Heart right ventricle (tissue), 16 donors: ENCODE results near the gene BCAS4. TPM values are rescaled to one million over a fixed set of nuclear protein-coding genes. Genes with fewer than 3 reads are reported as not detected.
"Not testable (repeated sequence)": the region's sequence is repeated elsewhere in the genome, so short reads cannot be mapped to it uniquely, and the experiment has no call there.

ENCODE experiments used
- ATAC-seq, 8 donors: fragments of 200-7000 bp; cut with Tn5 transposase; one replicate each; pipeline ENCODE4 v1.9.1; 2020; ENCODE audit warnings: mild to moderate bottlenecking in 8 of 8, moderate library complexity in 8 of 8, moderate number of reproducible peaks in 1 of 8
- DNase-seq, 2 donors: peaks; one replicate each; pipeline ENCODE4 v3.0.0-alpha.2; 2020
- H3K27ac ChIP-seq, 10 donors: fragments of 200-600 bp; sonication (generic) in 2 of 10; one replicate each; pipeline versions ENCODE4 v1.5.0 to v1.8.0; 2020 to 2022; ENCODE audit warnings: mild to moderate bottlenecking in 3 of 10
- H3K27me3 ChIP-seq, 7 donors: fragments of 200-600 bp; one replicate each; pipeline ENCODE4 v1.8.0; 2021 to 2022; ENCODE audit warnings: mild to moderate bottlenecking in 2 of 7
- H3K36me3 ChIP-seq, 9 donors: fragments of 200-600 bp; sonication (generic) in 1 of 9; one replicate each; pipeline versions ENCODE4 v1.5.0 to v1.8.0; 2020 to 2022; ENCODE audit warnings: mild to moderate bottlenecking in 2 of 9
- H3K4me1 ChIP-seq, 9 donors: fragments of 200-600 bp; sonication (generic) in 1 of 9; one replicate each; pipeline versions ENCODE4 v1.5.0 to v1.8.0; 2020 to 2022; ENCODE audit warnings: mild to moderate bottlenecking in 4 of 9
- H3K4me3 ChIP-seq, 10 donors: fragments of 200-600 bp; sonication (generic) in 2 of 10; one replicate each; pipeline versions ENCODE4 v1.5.0 to v1.8.0; 2020 to 2022; ENCODE audit warnings: mild to moderate bottlenecking in 7 of 10, moderate library complexity in 2 of 10
- H3K9me3 ChIP-seq, 11 donors: fragments of 200-600 bp in 10 of 11; sonication (generic) in 2 of 11; one replicate each; pipeline versions ENCODE4 v1.5.0 to v1.8.0; 2013 to 2022; ENCODE audit warnings: mild to moderate bottlenecking in 2 of 11, control low read depth in 1 of 11, moderate library complexity in 1 of 11
- CTCF ChIP-seq, 9 donors: fragments of 200-600 bp; sonication (generic) in 2 of 9; IDR thresholded peaks; one replicate each; pipeline versions ENCODE4 v1.5.0 to v1.8.0; 2021 to 2022; ENCODE audit warnings: antibody characterized with exemption in 9 of 9, mild to moderate bottlenecking in 5 of 9, moderate library complexity in 1 of 9
- WGBS, 2 donors: extraction: QIAGEN DNeasy Blood & Tissue Kit; methylation state at CpG; one replicate each; pipeline ENCODE4 v1.1.7; 2013; ENCODE audit warnings: inconsistent platforms in 1 of 2; 5-methylcytosine and 5-hydroxymethylcytosine counted together
- intact Hi-C, 10 donors: fragments of 100-400 bp; cut with DNase I; formaldehyde crosslinking; loops; one replicate each; pipeline versions ENCODE4 v1.11.1 to v1.14.2; 2022
- polyA plus RNA-seq, 2 donors: library from polyadenylated mRNA; stranded (reverse); fragments of 200-250 nt; gene quantifications; one replicate each; pipeline ENCODE4 v1.2.3, GENCODE V29; 2013
- total RNA-seq, 10 donors: library from RNA; stranded (reverse); fragmentation: NEBNext Ultra II Directional in 3 of 10; extraction: Animal tissue kit (Norgen Biotek cat#: 25700) in 3 of 10; gene quantifications; one replicate each; pipeline versions ENCODE4 v1.2.1 to v1.2.4, GENCODE V29; 2021 to 2023
- donor health status: Arrhythmogenic right ventricular cardiomyopathy.
- donor health status: ischemic (EF 13 %, LVEDD 7.1; RV severe dilation, severe dysfunction).
- donor health status: healthy with polysubstance abuse.
- donor health status: DM: no; HTN: yes; CAD: no.
- donor health status: DM: no; HTN: no; CAD: no.
- donor health status: ischemic (EF 25% LVEDD 6.9; RV normal size, moderate dysfunction).
- donor health status: ischemic (EF 25% LVEDD 5.7; RV mildly dilated, moderate dysfunction).
- donor health status: healthy.
- donor health status: DM: yes; HTN: yes; CAD: no.
- donor health status: Ischemic cardiomyopathy.
- donor health status: ischemic (EF 35%, LVEDD 5.7; RV mildly dilated, moderate dysfunction).
- donor health status: nonischemic (EF 11% LVEDD 7.7; RV severe dilation, severe dysfunction).
- donor health status: DM: yes; HTN: yes; CAD: no.
- donor health status: PGD.
- donor health status: ischemic (EF 29% LVEDD 5.4; RV normal size, mild dysfunction).
- donor health status: nonischemic (EF 23%, LVEDD 6.1; RV moderate dilation, normal function).

Gene BCAS4
- total and polyA plus RNA-seq, 12 donors = 0.54 to 3.6 (median 2.2) TPM

DNA sequence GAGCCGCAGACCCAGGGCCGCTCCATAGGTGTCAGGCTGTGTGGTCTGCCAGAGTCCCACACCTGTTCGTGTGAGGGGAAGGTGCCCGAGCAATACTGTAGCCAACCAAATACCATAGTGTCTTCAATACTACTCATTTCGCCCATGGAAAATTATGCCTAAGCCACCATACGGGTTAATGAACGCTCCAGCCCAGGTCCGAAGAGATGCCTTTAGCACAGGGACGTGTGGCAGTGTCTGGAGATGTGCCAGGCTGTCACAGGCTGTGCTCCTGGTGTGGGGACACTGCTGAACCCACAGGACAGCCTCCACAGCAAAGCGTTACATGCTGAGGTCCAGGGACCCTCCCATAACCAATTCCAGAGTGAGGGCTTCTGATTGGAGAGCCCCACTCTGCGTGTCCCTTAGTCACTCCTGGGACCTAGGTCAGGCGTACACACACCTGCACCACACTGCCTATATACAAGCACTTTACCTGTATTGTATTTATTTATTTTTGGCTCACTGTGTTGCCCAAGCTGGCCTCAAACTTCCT, 25.2 kb upstream of the BCAS4 start:
- not testable (repeated sequence) for H3K9me3 ChIP-seq, H3K4me1 ChIP-seq, H3K27ac ChIP-seq, DNase-seq, H3K36me3 ChIP-seq, H3K27me3 ChIP-seq, H3K4me3 ChIP-seq
- intact Hi-C loops = loop anchor here in 1 of 10 donors (2.0 kb wide), 1 partner anchor 129 kb away; no protein-coding TSS in a partner anchor
- 79 to 80% methylated on average over 8 to 10 of the region's 12 CpGs for WGBS, 2 donors
- ATAC-seq = peak in 1 of 8 donors; percentile 41

GRCh38 chr20:50771419-50772080, 23.3 kb upstream of the BCAS4 start:
- intact Hi-C loops, DNase-seq, H3K27ac ChIP-seq, H3K4me1 ChIP-seq, H3K27me3 ChIP-seq, H3K9me3 ChIP-seq, H3K4me3 ChIP-seq, H3K36me3 ChIP-seq, ATAC-seq: not testable (repeated sequence)
- 88 to 90% methylated on average over 3 to 4 of the region's 8 CpGs for WGBS, 2 donors

DNA sequence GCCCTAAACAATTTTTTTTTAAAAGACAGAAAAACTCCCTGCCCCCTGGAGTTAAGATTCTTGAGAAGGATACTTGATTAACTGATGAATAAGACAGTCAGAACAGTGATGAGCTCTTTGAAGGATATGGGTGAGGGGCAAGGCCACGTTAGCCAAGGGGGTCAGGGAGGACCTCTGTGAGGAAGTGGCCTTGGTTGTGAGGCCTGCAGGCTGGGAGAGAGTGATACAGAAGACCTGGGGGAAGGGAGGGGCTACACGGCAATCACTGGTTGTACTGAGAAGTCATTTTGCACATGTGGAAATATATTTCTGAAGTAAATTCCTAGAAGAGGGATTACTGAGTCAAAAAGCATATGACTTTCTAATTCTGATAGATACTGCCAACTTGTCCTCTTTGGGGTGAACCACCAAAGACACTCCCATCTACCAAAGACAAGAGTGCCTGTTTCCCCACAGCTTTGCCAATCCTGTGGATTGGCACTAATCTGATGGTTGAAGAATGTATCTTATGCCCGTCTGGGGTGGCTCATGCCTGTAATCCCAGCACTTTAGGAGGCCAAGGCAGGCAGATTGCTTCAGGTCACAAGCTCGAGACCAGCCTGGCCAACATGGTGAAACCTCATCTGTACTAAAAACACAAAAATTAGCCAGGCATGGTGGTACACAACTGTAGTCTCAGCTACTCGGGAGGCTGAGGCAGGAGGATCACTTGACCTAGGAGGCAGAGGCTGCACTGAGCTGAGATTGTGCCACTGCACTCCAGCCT, 22.3 kb upstream of the BCAS4 start:
- intact Hi-C loops = no loop called here
- ATAC-seq (no peak), DNase-seq (no peak)
- 73 to 78% methylated on average over 5 of the region's 5 CpGs for WGBS, 2 donors
- no peaks in the 10 kb centered on the region for H3K36me3 ChIP-seq
- peaks cover 0 to 6% (median 0%) of the 10 kb centered on the region in 7 donors for H3K27me3 ChIP-seq
- H3K27ac ChIP-seq = no peak overlapping the region
- no peak for TF ChIP-seq CTCF (IDR thresholded peaks at IDR 0.05)
- H3K9me3 ChIP-seq = no peaks in the 10 kb centered on the region
- no peaks in the 10 kb centered on the region for H3K4me1 ChIP-seq
- H3K4me3 ChIP-seq = no peak overlapping the region

GRCh38 chr20:50774515-50774914, 20.3 kb upstream of the BCAS4 start:
- WGBS, 2 donors = 80 to 83% methylated on average over 3 of the region's 3 CpGs
- H3K9me3 ChIP-seq = no peaks in the 10 kb centered on the region
- no peaks in the 10 kb centered on the region for H3K4me1 ChIP-seq
- H3K27me3 ChIP-seq = peaks cover 0 to 6% (median 0%) of the 10 kb centered on the region in 7 donors
- intact Hi-C loops = no loop called here
- no peak for DNase-seq
- H3K27ac ChIP-seq = no peak overlapping the region
- ATAC-seq = no peak
- H3K36me3 ChIP-seq = no peaks in the 10 kb centered on the region
- no peak overlapping the region for H3K4me3 ChIP-seq
- TF ChIP-seq CTCF (IDR thresholded peaks at IDR 0.05) = no peak

- Histone ChIP-seq H3K36me3 (no peaks in the 10 kb centered on the region), H3K4me3 (no peak overlapping the region), H3K4me1 (no peaks in the 10 kb centered on the region), H3K27me3 (peaks cover 0 to 7% (median 4%) of the 10 kb centered on the region in 7 donors), H3K9me3 (no peaks in the 10 kb centered on the region), H3K27ac (no peak overlapping the region)
- WGBS, 2 donors = 69 to 70% methylated on average over 8 of the region's 8 CpGs
- ATAC-seq (no peak), DNase-seq (no peak)
- TF ChIP-seq CTCF (IDR thresholded peaks at IDR 0.05) = no peak
- intact Hi-C loops = no loop called here
Observed at GRCh38 chr20:50776122-50776817, 18.6 kb upstream of the BCAS4 start.
